Neural cell (in vitro differentiated cells): ENCODE data around the gene ZCCHC24. TPM values are rescaled to one million over a fixed set of nuclear protein-coding genes. Genes with fewer than 3 reads are reported as not detected.

ENCODE experiments used
- H2AFZ ChIP-seq: fragments of 200-600, 300-800 bp; sonication (generic), shearing (Covaris generic); 2 replicates; pipeline ENCODE4 v1.6.0; 2014; ENCODE audit warnings: low read depth, mild to moderate bottlenecking, antibody characterized with exemption, low read length, moderate library complexity
- H3F3A ChIP-seq: fragments of 200-600 bp; shearing (Covaris generic); 2 replicates; pipeline ENCODE4 v1.6.1; 2016; ENCODE audit warnings: mild to moderate bottlenecking, moderate library complexity, mixed read lengths, antibody characterized with exemption, low read length; ENCODE audit not compliant: insufficient read depth, poor library complexity, severe bottlenecking
- H3K27ac ChIP-seq: fragments of 200-600, 300-800 bp; sonication (generic), shearing (Covaris generic); 2 replicates; pipeline ENCODE4 v1.5.1; 2014; ENCODE audit warnings: mild to moderate bottlenecking, low read length, moderate library complexity
- H3K27me3 ChIP-seq: fragments of 300-800, 200-600 bp; sonication (generic), shearing (Covaris generic); 2 replicates; pipeline ENCODE4 v1.6.0; 2014; ENCODE audit warnings: mild to moderate bottlenecking, low read depth, low read length, moderate library complexity; ENCODE audit not compliant: insufficient read depth
- H3K36me3 ChIP-seq: fragments of 300-800, 200-600 bp; sonication (generic), shearing (Covaris generic); 2 replicates; pipeline ENCODE4 v1.5.1; 2014; ENCODE audit warnings: mild to moderate bottlenecking, antibody characterized with exemption, low read length, moderate library complexity; ENCODE audit not compliant: insufficient read depth
- H3K4me2 ChIP-seq: fragments of 300-800, 200-600 bp; sonication (generic), shearing (Covaris generic); 2 replicates; pipeline ENCODE4 v1.6.0; 2014; ENCODE audit warnings: mild to moderate bottlenecking, low read length
- H3K4me3 ChIP-seq: fragments of 300-800, 200-600 bp; sonication (generic), shearing (Covaris generic); 2 replicates; pipeline ENCODE4 v1.5.1; 2014; ENCODE audit warnings: mild to moderate bottlenecking, low read length, moderate library complexity
- H3K79me2 ChIP-seq: fragments of 200-600 bp; shearing (Covaris generic); replicated peaks from 2 replicates; pipeline ENCODE4 v1.6.0; 2014; ENCODE audit warnings: mild to moderate bottlenecking, low read length, moderate library complexity; ENCODE audit not compliant: insufficient read depth
- H3K9ac ChIP-seq: fragments of 300-800, 200-600 bp; sonication (generic), shearing (Covaris generic); 2 replicates; pipeline ENCODE4 v1.6.1; 2016; ENCODE audit warnings: mild to moderate bottlenecking, low read length, mixed read lengths
- H3K9me2 ChIP-seq: fragments of 200-600 bp; shearing (Covaris generic); 2 replicates; pipeline ENCODE4 v1.6.1; 2016; ENCODE audit warnings: mild to moderate bottlenecking, low read length, mixed read lengths; ENCODE audit not compliant: insufficient read depth
- H3K9me3 ChIP-seq: fragments of 200-600, 300-800 bp; sonication (generic), shearing (Covaris generic); 2 replicates; pipeline ENCODE4 v1.6.1; 2016; ENCODE audit warnings: mild to moderate bottlenecking, mixed run types, low read length, moderate library complexity, mixed read lengths
- H4K20me1 ChIP-seq: fragments of 200-600 bp; shearing (Covaris generic); 2 replicates; pipeline ENCODE4 v1.6.1; 2016; ENCODE audit warnings: mild to moderate bottlenecking, mixed run types; ENCODE audit not compliant: insufficient read depth
- CTCF ChIP-seq: fragments of 450-650 bp; IDR thresholded peaks from 2 replicates; pipeline ENCODE4 v1.5.1; 2014; ENCODE audit warnings: antibody characterized with exemption, mild to moderate bottlenecking, moderate library complexity; ENCODE audit not compliant: poor library complexity, severe bottlenecking
- EZH2 ChIP-seq: fragments of 200-600, 300-800 bp; shearing (Covaris generic), sonication (generic); IDR thresholded peaks from 2 replicates; pipeline ENCODE4 v1.6.1; 2014; ENCODE audit warnings: antibody characterized with exemption, low read length, borderline replicate concordance, mild to moderate bottlenecking; ENCODE audit not compliant: insufficient read depth, poor library complexity, severe bottlenecking
- POLR2AphosphoS5 ChIP-seq: IDR thresholded peaks from 2 replicates; pipeline ENCODE4 v1.6.1; 2012
- RAD21 ChIP-seq: fragments of 450-650 bp; conservative IDR thresholded peaks from 2 replicates; pipeline ENCODE4 v1.6.1; 2014; ENCODE audit warnings: antibody characterized with exemption, mild to moderate bottlenecking, moderate library complexity
- REST ChIP-seq: IDR thresholded peaks from 2 replicates; pipeline ENCODE4 v1.6.1; 2012; ENCODE audit warnings: borderline replicate concordance
- SMC3 ChIP-seq: fragments of 450-650 bp; conservative IDR thresholded peaks from 2 replicates; pipeline ENCODE4 v1.6.1; 2014; ENCODE audit warnings: antibody characterized with exemption, mild to moderate bottlenecking, moderate library complexity; ENCODE audit not compliant: poor library complexity
- TAF1 ChIP-seq: IDR thresholded peaks from 2 replicates; pipeline ENCODE4 v1.6.1; 2012; ENCODE audit warnings: low read depth
- polyA plus RNA-seq: library from polyadenylated mRNA; depleted of rRNA; stranded (reverse); fragments of >200 nt; gene quantifications from 2 replicates; pipeline ENCODE4 v1.2.3, GENCODE V29; 2014

Gene ZCCHC24
- polyA plus RNA-seq, 1 donor from 2014 or later: not detected

GRCh38 chr10:79385392-79385795, 60.0 kb downstream of the ZCCHC24 start:
- Histone ChIP-seq H2AFZ (no peak overlapping the region), H3K4me2 (no peak overlapping the region), H3F3A (no peaks in the 10 kb centered on the region), H3K9me3 (no peaks in the 10 kb centered on the region), H3K27me3 (no peaks in the 10 kb centered on the region), H3K4me3 (no peak overlapping the region), H3K27ac (no peak overlapping the region), H3K36me3 (no peaks in the 10 kb centered on the region), H3K79me2 (no peaks in the 10 kb centered on the region), H3K9ac (no peak overlapping the region), H3K9me2 (no peaks in the 10 kb centered on the region), H4K20me1 (no peaks in the 10 kb centered on the region)
- no peak for TF ChIP-seq REST
- TF ChIP-seq SMC3: no peak
- TF ChIP-seq POLR2AphosphoS5: no peak
- TF ChIP-seq EZH2: no peak
- TF ChIP-seq CTCF: no peak
- no peak for TF ChIP-seq TAF1

- no peaks in the 10 kb centered on the region for H3K36me3 ChIP-seq
- no peak overlapping the region for H3K4me2 ChIP-seq
- H4K20me1 ChIP-seq: no peaks in the 10 kb centered on the region
- no peak overlapping the region for H3K4me3 ChIP-seq
- H2AFZ ChIP-seq: no peak overlapping the region
- H3K27ac ChIP-seq: no peak overlapping the region
- H3K9me2 ChIP-seq: no peaks in the 10 kb centered on the region
- no peaks in the 10 kb centered on the region for H3F3A ChIP-seq
- H3K79me2 ChIP-seq: no peaks in the 10 kb centered on the region
- TF ChIP-seq RAD21: no peak
- no peaks in the 10 kb centered on the region for H3K27me3 ChIP-seq
- no peaks in the 10 kb centered on the region for H3K9me3 ChIP-seq
- no peak overlapping the region for H3K9ac ChIP-seq
Measured at GRCh38 chr10:79384773-79385391, 60.5 kb downstream of the ZCCHC24 start.

- H3K4me2 ChIP-seq: no peak overlapping the region
- no peaks in the 10 kb centered on the region for H3K79me2 ChIP-seq
- TF ChIP-seq SMC3: no peak
- no peak for TF ChIP-seq POLR2AphosphoS5
- no peak for TF ChIP-seq TAF1
- no peak for TF ChIP-seq EZH2
- no peaks in the 10 kb centered on the region for H4K20me1 ChIP-seq
- H3K9ac ChIP-seq: no peak overlapping the region
- no peaks in the 10 kb centered on the region for H3K36me3 ChIP-seq
- no peaks in the 10 kb centered on the region for H3K9me3 ChIP-seq
- H3F3A ChIP-seq: no peaks in the 10 kb centered on the region
- H3K9me2 ChIP-seq: no peaks in the 10 kb centered on the region
- no peak overlapping the region for H3K27ac ChIP-seq
- H3K4me3 ChIP-seq: no peak overlapping the region
- no peaks in the 10 kb centered on the region for H3K27me3 ChIP-seq
- no peak overlapping the region for H2AFZ ChIP-seq
Measured at GRCh38 chr10:79383974-79384606, 61.3 kb downstream of the ZCCHC24 start.
